GM19193 (cell line): Measurements from ENCODE around the gene MRLN.

ENCODE experiments used
- POLR2A ChIP-seq: IDR thresholded peaks from 4 replicates; pipeline ENCODE4 v1.6.1; 2011; ENCODE audit not compliant: insufficient read depth, insufficient read length; ENCODE audit errors: extremely low read depth

The MRLN gene

DNA sequence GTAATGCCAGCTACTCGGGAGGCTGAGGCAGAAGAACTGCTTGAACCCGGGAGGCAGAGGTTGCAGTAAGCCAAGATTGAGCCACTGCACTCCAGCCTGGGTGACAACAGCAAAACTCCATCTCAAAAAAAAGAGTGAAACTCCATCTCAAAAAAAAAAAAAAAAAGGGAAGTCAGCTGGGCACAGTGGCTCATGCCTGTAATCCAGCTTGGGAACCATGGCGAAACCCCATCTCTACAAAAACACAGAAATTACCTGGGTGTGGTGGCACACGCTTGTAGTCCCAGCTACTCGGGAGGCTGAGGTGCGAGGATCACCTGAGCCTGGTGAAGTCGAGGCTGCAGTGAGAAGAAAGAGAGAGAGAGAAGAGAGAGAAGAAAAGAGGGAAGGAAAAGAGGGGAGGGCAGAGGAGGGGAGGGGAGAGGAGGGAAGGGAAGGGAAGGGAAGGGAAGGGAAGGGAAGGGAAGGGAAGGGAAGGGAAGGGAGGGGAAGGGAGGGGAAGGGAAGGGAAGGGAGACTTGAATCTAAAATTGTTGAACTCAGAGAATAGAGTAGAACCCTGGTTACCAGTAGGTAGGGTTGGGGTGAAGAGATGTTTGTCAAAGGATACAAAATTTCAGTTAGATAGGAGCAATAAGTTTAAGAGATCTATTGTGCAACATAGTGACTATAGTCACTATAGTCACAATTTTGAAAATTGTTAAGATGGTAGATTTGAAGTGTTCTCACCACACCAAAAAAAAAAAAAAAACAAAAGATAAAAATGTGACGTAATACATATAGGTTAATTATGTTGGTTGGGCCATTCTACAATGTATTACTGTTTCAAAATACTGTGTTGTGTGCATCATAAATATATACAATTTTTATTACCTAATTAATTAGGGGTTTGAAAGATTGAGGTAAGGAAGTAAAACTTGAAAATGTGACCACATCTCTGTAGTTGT lies 46.1 kb downstream of the MRLN start:
- no peak for TF ChIP-seq POLR2A

GRCh38 chr10:59705931-59706330 lies 47.3 kb downstream of the MRLN start:
- no peak for TF ChIP-seq POLR2A

- no peak for TF ChIP-seq POLR2A
Observed at GRCh38 chr10:59704630-59705029, 48.6 kb downstream of the MRLN start.

GRCh38 chr10:59702347-59702746 lies 50.9 kb downstream of the MRLN start:
- no peak for TF ChIP-seq POLR2A

DNA sequence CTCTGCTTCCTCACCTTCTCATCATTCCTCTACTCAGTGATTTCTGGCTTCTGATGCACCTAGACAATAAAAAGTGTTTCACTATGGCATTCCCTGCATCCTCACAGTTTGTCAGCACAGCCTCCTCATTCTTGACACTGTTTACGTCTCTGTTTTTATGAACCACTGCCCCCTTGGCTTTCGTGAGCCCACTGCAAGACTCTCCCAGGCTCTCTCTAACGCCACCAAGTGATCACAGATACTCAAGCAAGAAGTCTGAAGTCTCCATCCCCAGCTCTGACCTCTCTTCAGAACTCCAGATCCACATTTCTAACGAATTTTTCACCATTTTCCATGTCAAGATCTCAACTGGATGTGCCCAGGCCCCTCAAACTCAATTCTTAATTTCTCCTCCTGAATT lies 52.5 kb downstream of the MRLN start:
- no peak for TF ChIP-seq POLR2A

- TF ChIP-seq POLR2A = no peak
Observed at GRCh38 chr10:59698326-59698725, 54.9 kb downstream of the MRLN start.

GRCh38 chr10:59695637-59696036 lies 57.6 kb downstream of the MRLN start:
- TF ChIP-seq POLR2A = no peak

GRCh38 chr10:59694936-59695335 lies 58.3 kb downstream of the MRLN start:
- no peak for TF ChIP-seq POLR2A

DNA sequence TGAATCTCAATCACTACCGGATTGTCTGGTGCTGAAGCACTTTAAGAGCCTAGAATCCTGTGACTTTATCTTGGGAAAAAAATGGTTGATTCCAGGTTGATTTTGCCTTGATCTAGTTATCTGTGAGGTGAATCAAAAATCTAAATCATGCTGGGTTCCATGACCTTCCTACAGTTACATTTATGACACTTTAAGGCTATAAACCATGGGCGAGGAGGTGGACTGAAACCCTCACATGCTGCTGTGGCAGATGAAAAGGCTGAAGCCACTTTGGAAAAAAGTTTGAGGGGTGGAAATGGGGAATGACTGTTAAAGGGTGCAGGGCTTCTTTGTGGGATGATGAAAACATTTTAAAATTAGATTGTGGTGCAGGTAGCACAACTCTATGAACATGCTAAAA lies 61.1 kb downstream of the MRLN start:
- no peak for TF ChIP-seq POLR2A

GRCh38 chr10:59688921-59689351 lies 64.3 kb downstream of the MRLN start:
- TF ChIP-seq POLR2A = no peak

- TF ChIP-seq POLR2A = no peak
Observed at GRCh38 chr10:59687657-59688056, 65.6 kb downstream of the MRLN start.
